RKO (cell line): ENCODE data around the gene ITPRIPL1.
"Not testable (repeated sequence)": the region's sequence is repeated elsewhere in the genome, so short reads cannot be mapped to it uniquely, and the experiment has no call there.

Experiments
- DNase-seq: peaks from one replicate; pipeline ENCODE4 v3.0.0-alpha.2; 2016; ENCODE audit warnings: low spot score

The ITPRIPL1 gene

GRCh38 chr2:96325041-96325883 lies at the start of gene ITPRIPL1:
TSS of gene ITPRIPL1 (plus strand) at chr2:96325317. CDS start at chr2:96325840, 523 bp downstream.
- no peak for DNase-seq

- no peak for DNase-seq
Measured at GRCh38 chr2:96276787-96277499, 48.2 kb upstream of the ITPRIPL1 start.

- no peak for DNase-seq
Measured at GRCh38 chr2:96287273-96287856, 37.8 kb upstream of the ITPRIPL1 start.

- no peak for DNase-seq
Measured at GRCh38 chr2:96291751-96292150, 33.4 kb upstream of the ITPRIPL1 start.

GRCh38 chr2:96294271-96294670 lies 30.8 kb upstream of the ITPRIPL1 start:
- not testable (repeated sequence) for DNase-seq

- no peak for DNase-seq
Measured at GRCh38 chr2:96296925-96297324, 28.2 kb upstream of the ITPRIPL1 start.

GRCh38 chr2:96301865-96302264 lies 23.3 kb upstream of the ITPRIPL1 start:
- no peak for DNase-seq

GRCh38 chr2:96304606-96305005 lies 20.5 kb upstream of the ITPRIPL1 start:
- peak; percentile 19 for DNase-seq

GRCh38 chr2:96305091-96305978 lies 19.8 kb upstream of the ITPRIPL1 start, which contains the start of gene SNRNP200:
TSS of gene SNRNP200 (minus strand) at chr2:96305546. CDS start at chr2:96305437, 109 bp downstream.
- peak; percentile 93 for DNase-seq

GRCh38 chr2:96305979-96306308 lies 19.2 kb upstream of the ITPRIPL1 start:
- DNase-seq = peak; percentile 37

GRCh38 chr2:96306370-96306769 lies 18.7 kb upstream of the ITPRIPL1 start:
- DNase-seq = peak; percentile 35

- no peak for DNase-seq
Measured at GRCh38 chr2:96308248-96308647, 16.9 kb upstream of the ITPRIPL1 start.

- no peak for DNase-seq
Measured at GRCh38 chr2:96315005-96315399, 10.1 kb upstream of the ITPRIPL1 start.

GRCh38 chr2:96315400-96316071 lies 9.6 kb upstream of the ITPRIPL1 start:
- DNase-seq = peak; percentile 36

- no peak for DNase-seq
Measured at GRCh38 chr2:96316999-96317398, 8.1 kb upstream of the ITPRIPL1 start.

GRCh38 chr2:96317584-96317997 lies 7.5 kb upstream of the ITPRIPL1 start:
- no peak for DNase-seq

GRCh38 chr2:96318723-96319122 lies 6.4 kb upstream of the ITPRIPL1 start:
- no peak for DNase-seq

GRCh38 chr2:96319396-96319795 lies 5.7 kb upstream of the ITPRIPL1 start:
- DNase-seq = no peak

- DNase-seq = no peak
Measured at GRCh38 chr2:96320326-96320725, 4.8 kb upstream of the ITPRIPL1 start.

- DNase-seq = no peak
Measured at GRCh38 chr2:96320728-96321622, 4.1 kb upstream of the ITPRIPL1 start.
